Fibroblast of pulmonary artery (primary cell): ENCODE results near the gene RORC.

ENCODE experiments used
- DNase-seq: peaks from one replicate; pipeline ENCODE4 v3.0.0-alpha.2; 2010; ENCODE audit warnings: low read depth
- H3K4me3 ChIP-seq: replicated peaks from 2 replicates; pipeline ENCODE4 v1.5.1; 2011; ENCODE audit warnings: low read depth, mild to moderate bottlenecking, control low read depth, low read length, moderate library complexity
- CTCF ChIP-seq: IDR thresholded peaks from 2 replicates; pipeline ENCODE4 v1.5.1; 2011; ENCODE audit warnings: mild to moderate bottlenecking, control low read depth, low read length, inconsistent platforms; ENCODE audit errors: missing control alignments

Gene RORC

GRCh38 chr1:151762941-151763921 lies 68.4 kb downstream of the RORC start, which contains the start of gene MRPL9:
TSS of gene MRPL9 (minus strand) at chr1:151763496. CDS start at chr1:151763479, 17 bp downstream.
- peak; percentile 77 for DNase-seq
- no peak for TF ChIP-seq CTCF
- peak within 1 kb of the TSS; percentile 82 for H3K4me3 ChIP-seq

GRCh38 chr1:151760597-151761385 lies 70.8 kb downstream of the RORC start:
- DNase-seq = no peak
- TF ChIP-seq CTCF = no peak
- no peak overlapping the region for H3K4me3 ChIP-seq

- H3K4me3 ChIP-seq = no peak overlapping the region
- DNase-seq = no peak
- no peak for TF ChIP-seq CTCF
These were observed 72.4 kb downstream of the RORC start for GRCh38 chr1:151759241-151759640.

GRCh38 chr1:151756291-151756690 lies 75.3 kb downstream of the RORC start:
- no peak for TF ChIP-seq CTCF
- no peak overlapping the region for H3K4me3 ChIP-seq
- DNase-seq = peak; percentile 51
